ENCODE results near the gene MOV10L1. TPM values are rescaled to one million over a fixed set of nuclear protein-coding genes. Genes with fewer than 3 reads are reported as not detected.

MOV10L1 gene
- total and polyA plus RNA-seq, 2 donors (not counting 1 experiment from before 2014, with no cell fraction given): 0.03 to 0.83 TPM

DNA sequence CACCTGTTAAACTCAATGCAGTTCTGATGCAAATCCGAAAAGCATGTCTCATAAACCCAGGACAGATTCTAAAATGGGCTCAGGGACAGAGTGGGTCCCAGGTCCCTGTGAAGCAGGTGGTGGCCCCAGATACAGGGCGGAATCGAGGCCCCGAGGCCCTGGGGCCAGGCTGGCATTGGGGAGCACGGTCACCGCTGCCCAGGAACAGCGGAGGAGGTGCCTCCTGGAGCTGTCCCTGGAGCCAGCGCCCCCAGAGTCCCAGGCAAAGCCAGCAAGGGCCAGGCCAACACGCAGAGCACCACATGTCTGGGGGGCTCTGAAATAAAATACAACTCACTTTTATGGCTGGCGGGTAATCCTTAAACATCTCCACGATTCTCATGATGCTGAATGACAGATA, 21.7 kb upstream of the MOV10L1 start:
- no peak for DNase-seq (ENCODE audit: low read depth in 2 of 2)
- Histone ChIP-seq H3K9ac (ENCODE audit: insufficient read depth, low read length) (no peak overlapping the region), H3K9me3 (ENCODE audit: control insufficient read depth, insufficient read depth, low read depth, low read length) (no peaks in the 10 kb centered on the region), H4K20me1 (ENCODE audit: control insufficient read depth, extremely low read depth, insufficient read depth, low read length) (no peaks in the 10 kb centered on the region), H3K36me3 (ENCODE audit: control insufficient read depth, insufficient read depth, low read length) (no peaks in the 10 kb centered on the region), H2AFZ (ENCODE audit: low read length) (no peak overlapping the region), H3K4me3 (replicated peaks in 1 of 4; ENCODE audit: control extremely low read depth in 1 of 4, insufficient read depth in 1 of 4, low read depth in 3 of 4, low read length in 4 of 4) (no peak overlapping the region), H3K27ac (ENCODE audit: insufficient read depth, low read length) (no peak overlapping the region), H3K79me2 (ENCODE audit: control insufficient read depth, insufficient read depth, low read length) (no peaks in the 10 kb centered on the region), H3K4me1 (ENCODE audit: control insufficient read depth, extremely low read depth, insufficient read depth, low read length) (no peaks in the 10 kb centered on the region), H3K27me3 (ENCODE audit: control insufficient read depth, insufficient read depth, low read length) (no peaks in the 10 kb centered on the region), H3K4me2 (ENCODE audit: extremely low read depth, insufficient read depth, low read length) (no peak overlapping the region)
- TF ChIP-seq, protein P1, sequence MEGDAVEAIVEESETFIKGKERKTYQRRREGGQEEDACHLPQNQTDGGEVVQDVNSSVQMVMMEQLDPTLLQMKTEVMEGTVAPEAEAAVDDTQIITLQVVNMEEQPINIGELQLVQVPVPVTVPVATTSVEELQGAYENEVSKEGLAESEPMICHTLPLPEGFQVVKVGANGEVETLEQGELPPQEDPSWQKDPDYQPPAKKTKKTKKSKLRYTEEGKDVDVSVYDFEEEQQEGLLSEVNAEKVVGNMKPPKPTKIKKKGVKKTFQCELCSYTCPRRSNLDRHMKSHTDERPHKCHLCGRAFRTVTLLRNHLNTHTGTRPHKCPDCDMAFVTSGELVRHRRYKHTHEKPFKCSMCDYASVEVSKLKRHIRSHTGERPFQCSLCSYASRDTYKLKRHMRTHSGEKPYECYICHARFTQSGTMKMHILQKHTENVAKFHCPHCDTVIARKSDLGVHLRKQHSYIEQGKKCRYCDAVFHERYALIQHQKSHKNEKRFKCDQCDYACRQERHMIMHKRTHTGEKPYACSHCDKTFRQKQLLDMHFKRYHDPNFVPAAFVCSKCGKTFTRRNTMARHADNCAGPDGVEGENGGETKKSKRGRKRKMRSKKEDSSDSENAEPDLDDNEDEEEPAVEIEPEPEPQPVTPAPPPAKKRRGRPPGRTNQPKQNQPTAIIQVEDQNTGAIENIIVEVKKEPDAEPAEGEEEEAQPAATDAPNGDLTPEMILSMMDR (conservative IDR thresholded peaks at IDR 0.05 in 1 of 2, IDR thresholded peaks at IDR 0.05 in 1 of 2; ENCODE audit: low read depth in 1 of 2, low read length in 2 of 2): no peak
- no peak for TF ChIP-seq EZH2 (IDR thresholded peaks at IDR 0.05; ENCODE audit: low read length, missing control alignments)

DNA sequence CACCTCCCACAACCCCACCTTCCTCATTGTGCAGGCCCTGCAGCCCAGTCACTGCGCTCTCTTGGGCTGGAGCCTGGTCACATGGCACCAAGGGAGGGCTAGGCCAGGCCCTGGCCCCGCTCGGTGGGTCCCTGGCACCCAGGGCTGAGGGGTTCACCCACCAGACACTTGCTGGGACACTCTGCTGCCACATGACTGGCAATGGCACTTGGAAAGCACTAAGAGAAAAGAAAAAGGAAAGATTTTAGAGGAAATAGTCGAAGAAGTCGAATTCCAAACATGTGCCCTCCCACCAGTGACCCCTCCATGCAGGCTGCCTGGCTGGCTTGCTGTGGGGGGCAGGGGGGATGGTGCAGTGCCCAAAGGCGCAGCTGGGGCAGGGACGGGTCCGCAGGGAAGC, 19.4 kb upstream of the MOV10L1 start:
- Histone ChIP-seq H3K27me3 (ENCODE audit: control insufficient read depth, insufficient read depth, low read length) (no peaks in the 10 kb centered on the region), H3K9ac (ENCODE audit: insufficient read depth, low read length) (no peak overlapping the region), H4K20me1 (ENCODE audit: control insufficient read depth, extremely low read depth, insufficient read depth, low read length) (no peaks in the 10 kb centered on the region), H3K4me2 (ENCODE audit: extremely low read depth, insufficient read depth, low read length) (no peak overlapping the region), H3K79me2 (ENCODE audit: control insufficient read depth, insufficient read depth, low read length) (no peaks in the 10 kb centered on the region), H3K9me3 (ENCODE audit: control insufficient read depth, insufficient read depth, low read depth, low read length) (no peaks in the 10 kb centered on the region), H3K4me3 (replicated peaks in 1 of 4; ENCODE audit: control extremely low read depth in 1 of 4, insufficient read depth in 1 of 4, low read depth in 3 of 4, low read length in 4 of 4) (no peak overlapping the region), H2AFZ (ENCODE audit: low read length) (no peak overlapping the region), H3K36me3 (ENCODE audit: control insufficient read depth, insufficient read depth, low read length) (no peaks in the 10 kb centered on the region), H3K4me1 (ENCODE audit: control insufficient read depth, extremely low read depth, insufficient read depth, low read length) (no peaks in the 10 kb centered on the region), H3K27ac (ENCODE audit: insufficient read depth, low read length) (no peak overlapping the region)
- DNase-seq (ENCODE audit: low read depth in 2 of 2): no peak
- no peak for TF ChIP-seq EZH2 (IDR thresholded peaks at IDR 0.05; ENCODE audit: low read length, missing control alignments)
- TF ChIP-seq, protein P1 (conservative IDR thresholded peaks at IDR 0.05 in 1 of 2, IDR thresholded peaks at IDR 0.05 in 1 of 2; ENCODE audit: low read depth in 1 of 2, low read length in 2 of 2): no peak

DNA sequence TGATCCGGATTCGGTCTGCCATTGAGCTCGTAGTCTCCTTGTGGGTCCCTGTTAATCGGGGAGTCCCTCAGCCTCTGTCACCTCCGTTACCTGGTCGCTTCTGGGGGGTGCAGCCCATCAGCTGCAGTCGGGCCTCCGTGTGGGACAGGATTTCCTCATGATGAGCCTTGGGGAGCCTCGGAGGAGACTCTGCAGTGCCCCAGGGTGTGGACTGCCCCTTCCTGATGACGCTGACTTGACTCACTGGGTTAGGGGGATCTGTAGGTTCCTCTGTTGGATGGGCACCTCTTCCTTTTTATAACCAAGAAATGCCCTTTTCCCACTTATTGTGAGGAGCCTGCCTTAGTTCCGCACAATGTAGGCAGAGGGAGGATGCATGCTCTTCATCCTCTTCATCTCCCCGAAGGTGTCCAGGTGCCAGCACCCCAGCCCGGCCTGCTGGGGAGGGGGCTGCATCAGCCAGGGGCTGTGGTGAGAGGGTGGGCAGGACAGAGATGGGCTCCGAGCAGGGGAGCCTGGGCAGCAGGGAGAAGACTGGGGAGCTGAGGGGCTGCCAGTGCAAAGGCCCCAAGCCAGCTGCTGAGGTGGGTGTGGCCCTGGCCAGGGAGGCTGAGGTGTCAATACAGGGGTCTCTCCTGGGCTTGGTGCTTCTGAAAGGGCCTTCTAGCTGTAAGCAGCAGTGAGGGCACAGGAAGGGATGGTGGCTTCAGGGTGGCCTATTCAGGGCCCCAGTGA, 18.2 kb upstream of the MOV10L1 start:
- no peaks in the 10 kb centered on the region for H3K9me3 ChIP-seq (ENCODE audit: control insufficient read depth, insufficient read depth, low read depth, low read length)
- no peak overlapping the region for H2AFZ ChIP-seq (ENCODE audit: low read length)
- TF ChIP-seq EZH2 (IDR thresholded peaks at IDR 0.05; ENCODE audit: low read length, missing control alignments): no peak
- TF ChIP-seq, protein P1 (conservative IDR thresholded peaks at IDR 0.05 in 1 of 2, IDR thresholded peaks at IDR 0.05 in 1 of 2; ENCODE audit: low read depth in 1 of 2, low read length in 2 of 2): no peak
- H4K20me1 ChIP-seq (ENCODE audit: control insufficient read depth, extremely low read depth, insufficient read depth, low read length): no peaks in the 10 kb centered on the region
- no peak overlapping the region for H3K4me2 ChIP-seq (ENCODE audit: extremely low read depth, insufficient read depth, low read length)
- no peaks in the 10 kb centered on the region for H3K36me3 ChIP-seq (ENCODE audit: control insufficient read depth, insufficient read depth, low read length)
- no peaks in the 10 kb centered on the region for H3K27me3 ChIP-seq (ENCODE audit: control insufficient read depth, insufficient read depth, low read length)
- no peak overlapping the region for H3K9ac ChIP-seq (ENCODE audit: insufficient read depth, low read length)
- H3K79me2 ChIP-seq (ENCODE audit: control insufficient read depth, insufficient read depth, low read length): no peaks in the 10 kb centered on the region
- H3K4me3 ChIP-seq (replicated peaks in 1 of 4; ENCODE audit: control extremely low read depth in 1 of 4, insufficient read depth in 1 of 4, low read depth in 3 of 4, low read length in 4 of 4): no peak overlapping the region
- no peak for DNase-seq (ENCODE audit: low read depth in 2 of 2)
- no peaks in the 10 kb centered on the region for H3K4me1 ChIP-seq (ENCODE audit: control insufficient read depth, extremely low read depth, insufficient read depth, low read length)
- no peak overlapping the region for H3K27ac ChIP-seq (ENCODE audit: insufficient read depth, low read length)

Measured in fibroblast of lung (primary cell).